Spleen (tissue), 11 donors: ENCODE results near the gene ADCY4. TPM values are rescaled to one million over a fixed set of nuclear protein-coding genes. Genes with fewer than 3 reads are reported as not detected.

ENCODE experiments used
- DNase-seq: peaks from one replicate; pipeline ENCODE4 v3.0.0-alpha.2; 2020
- H3K27ac ChIP-seq, 8 donors: fragments of 200-600 bp; sonication (generic) in 7 of 8; 1 replicate in 4 of 8; 2 replicates in 4 of 8; pipeline versions ENCODE4 v1.5.0 to v1.8.0; 2016 to 2021; ENCODE audit warnings: inconsistent platforms in 4 of 8, mild to moderate bottlenecking in 4 of 8, moderate library complexity in 1 of 8
- H3K27me3 ChIP-seq, 7 donors: fragments of 200-600 bp; sonication (generic) in 6 of 7; replicated peaks in 1 of 7; 1 replicate in 4 of 7; 2 replicates in 3 of 7; pipeline versions ENCODE4 v1.5.0 to v1.8.0; 2016 to 2021; ENCODE audit warnings: inconsistent platforms in 3 of 7, mild to moderate bottlenecking in 1 of 7
- H3K36me3 ChIP-seq, 6 donors: fragments of 200-600 bp; sonication (generic) in 5 of 6; 1 replicate in 4 of 6; 2 replicates in 2 of 6; pipeline versions ENCODE4 v1.5.0 to v1.8.0; 2016 to 2021; ENCODE audit warnings: inconsistent platforms in 2 of 6
- H3K4me1 ChIP-seq, 6 donors: fragments of 200-600 bp; sonication (generic) in 5 of 6; 1 replicate in 3 of 6; 2 replicates in 3 of 6; pipeline versions ENCODE4 v1.5.0 to v1.8.0; 2016 to 2021; ENCODE audit warnings: inconsistent platforms in 3 of 6
- H3K4me3 ChIP-seq, 8 donors: fragments of 200-600 bp; sonication (generic) in 7 of 8; 1 replicate in 4 of 8; 2 replicates in 4 of 8; pipeline versions ENCODE4 v1.5.0 to v1.8.0; 2016 to 2021; ENCODE audit warnings: inconsistent platforms in 4 of 8, mild to moderate bottlenecking in 4 of 8, moderate library complexity in 2 of 8
- H3K9me3 ChIP-seq, 8 donors: fragments of 200-600 bp; sonication (generic) in 7 of 8; 1 replicate in 4 of 8; 2 replicates in 4 of 8; pipeline versions ENCODE4 v1.5.0 to v1.8.0; 2016 to 2021; ENCODE audit warnings: inconsistent platforms in 4 of 8
- POLR2A ChIP-seq, 3 donors: fragments of 450-650 bp; IDR thresholded peaks; one replicate each; pipeline ENCODE4 v1.5.1; 2017; ENCODE audit warnings: antibody characterized with exemption in 3 of 3, mild to moderate bottlenecking in 1 of 3
- POLR2AphosphoS5 ChIP-seq, 3 donors: sonication (generic); formaldehyde crosslinking; IDR thresholded peaks; one replicate each; pipeline ENCODE4 v1.5.1; 2017; ENCODE audit warnings: antibody characterized with exemption in 3 of 3
- WGBS, 5 donors: extraction: QIAGEN DNeasy Blood & Tissue Kit in 3 of 5; methylation state at CpG; one replicate each; pipeline versions ENCODE4 v1.1.5 to v1.1.7; 2013 to 2018; 5-methylcytosine and 5-hydroxymethylcytosine counted together
- intact Hi-C: fragments of 100-400 bp; cut with DNase I; formaldehyde crosslinking; loops from one replicate; pipeline ENCODE4 v1.15.0; 2023; ENCODE audit warnings: low total_unique reads
- polyA plus RNA-seq, 3 donors: library from polyadenylated mRNA; stranded (reverse); fragments of 200-250 nt; gene quantifications; one replicate each; pipeline ENCODE4 v1.2.1, GENCODE V29; 2013
- total RNA-seq, 7 donors: library from RNA; depleted of rRNA in 3 of 7; stranded (reverse); fragments of >200 nt in 3 of 7; fragmentation: NEBNext Ultra II Directional in 4 of 7; extraction: Animal tissue kit (Norgen Biotek cat#: 25700) in 4 of 7; gene quantifications; one replicate each; pipeline versions ENCODE4 v1.1.0 to v1.2.1, GENCODE V29; 2016 to 2021
- TF ChIP-seq, protein P1 (sequence below), 11 experiments: fragments of 200-600 bp in 7 of 11; fragments of 450-650 bp in 4 of 11; sonication (generic) in 4 of 11; IDR thresholded peaks in 8 of 11; conservative IDR thresholded peaks in 3 of 11; 1 replicate in 7 of 11; 2 replicates in 4 of 11; pipeline versions ENCODE4 v1.4.0 to v1.8.0; 2016 to 2021; ENCODE audit warnings: antibody characterized with exemption in 11 of 11, inconsistent platforms in 4 of 11, mild to moderate bottlenecking in 1 of 11
- donor health status: healthy with polysubstance abuse.
- donor health status: DM: no; HTN: no; CAD: no; lungs with moderate emphysema.
- donor health status: DM: no; HTN: no; CAD: no.
- donor health status: Bipolar disorder and iron deficiency.
- donor health status: healthy.
- donor health status: DM: no; HTN: no; CAD: no.
- donor health status: DM: yes; HTN: yes; CAD: no.

ADCY4 gene
- total and polyA plus RNA-seq, 10 donors = 13.0 to 114 (median 56.7) TPM

DNA sequence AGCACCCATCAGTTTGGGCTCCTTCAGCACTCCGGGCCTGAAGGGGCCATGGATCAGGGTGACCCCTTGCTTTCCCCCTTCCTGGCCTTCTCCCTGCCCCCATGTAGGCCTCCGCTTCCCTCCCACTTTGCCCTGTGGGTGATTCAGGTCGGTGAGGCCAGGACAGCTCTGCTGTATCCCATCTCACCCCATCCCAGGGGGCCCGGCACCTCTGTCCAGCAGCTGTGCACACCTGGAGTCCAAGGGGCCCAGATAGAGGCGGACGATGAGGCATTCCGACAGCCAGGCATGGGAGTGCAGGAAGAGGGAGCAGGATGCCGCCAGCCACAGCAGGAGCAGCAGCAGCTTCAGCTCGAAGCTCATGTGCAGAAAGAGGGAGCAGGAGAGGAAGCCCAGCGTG is 12.2 kb downstream of the ADCY4 start:
- peaks cover 7 to 48% (median 20%) of the 10 kb centered on the region in 6 donors for H3K4me1 ChIP-seq
- intact Hi-C loops = no loop called here
- 82 to 90% (median 87%) methylated on average over 10 of the region's 10 CpGs for WGBS, 5 donors
- H3K27ac ChIP-seq = no peak overlapping the region
- TF ChIP-seq, protein P1, sequence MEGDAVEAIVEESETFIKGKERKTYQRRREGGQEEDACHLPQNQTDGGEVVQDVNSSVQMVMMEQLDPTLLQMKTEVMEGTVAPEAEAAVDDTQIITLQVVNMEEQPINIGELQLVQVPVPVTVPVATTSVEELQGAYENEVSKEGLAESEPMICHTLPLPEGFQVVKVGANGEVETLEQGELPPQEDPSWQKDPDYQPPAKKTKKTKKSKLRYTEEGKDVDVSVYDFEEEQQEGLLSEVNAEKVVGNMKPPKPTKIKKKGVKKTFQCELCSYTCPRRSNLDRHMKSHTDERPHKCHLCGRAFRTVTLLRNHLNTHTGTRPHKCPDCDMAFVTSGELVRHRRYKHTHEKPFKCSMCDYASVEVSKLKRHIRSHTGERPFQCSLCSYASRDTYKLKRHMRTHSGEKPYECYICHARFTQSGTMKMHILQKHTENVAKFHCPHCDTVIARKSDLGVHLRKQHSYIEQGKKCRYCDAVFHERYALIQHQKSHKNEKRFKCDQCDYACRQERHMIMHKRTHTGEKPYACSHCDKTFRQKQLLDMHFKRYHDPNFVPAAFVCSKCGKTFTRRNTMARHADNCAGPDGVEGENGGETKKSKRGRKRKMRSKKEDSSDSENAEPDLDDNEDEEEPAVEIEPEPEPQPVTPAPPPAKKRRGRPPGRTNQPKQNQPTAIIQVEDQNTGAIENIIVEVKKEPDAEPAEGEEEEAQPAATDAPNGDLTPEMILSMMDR (IDR thresholded peaks at IDR 0.05 in 8 of 11, conservative IDR thresholded peaks at IDR 0.05 in 3 of 11) = no peak
- TF ChIP-seq POLR2AphosphoS5 (IDR thresholded peaks at IDR 0.05) = peak in 1 of 3 donors; percentile 23
- H3K27me3 ChIP-seq = no peaks in the 10 kb centered on the region
- no peak for DNase-seq
- H3K36me3 ChIP-seq = peaks cover 0 to 68% (median 2%) of the 10 kb centered on the region in 6 donors
- no peak overlapping the region for H3K4me3 ChIP-seq
- no peaks in the 10 kb centered on the region for H3K9me3 ChIP-seq

DNA sequence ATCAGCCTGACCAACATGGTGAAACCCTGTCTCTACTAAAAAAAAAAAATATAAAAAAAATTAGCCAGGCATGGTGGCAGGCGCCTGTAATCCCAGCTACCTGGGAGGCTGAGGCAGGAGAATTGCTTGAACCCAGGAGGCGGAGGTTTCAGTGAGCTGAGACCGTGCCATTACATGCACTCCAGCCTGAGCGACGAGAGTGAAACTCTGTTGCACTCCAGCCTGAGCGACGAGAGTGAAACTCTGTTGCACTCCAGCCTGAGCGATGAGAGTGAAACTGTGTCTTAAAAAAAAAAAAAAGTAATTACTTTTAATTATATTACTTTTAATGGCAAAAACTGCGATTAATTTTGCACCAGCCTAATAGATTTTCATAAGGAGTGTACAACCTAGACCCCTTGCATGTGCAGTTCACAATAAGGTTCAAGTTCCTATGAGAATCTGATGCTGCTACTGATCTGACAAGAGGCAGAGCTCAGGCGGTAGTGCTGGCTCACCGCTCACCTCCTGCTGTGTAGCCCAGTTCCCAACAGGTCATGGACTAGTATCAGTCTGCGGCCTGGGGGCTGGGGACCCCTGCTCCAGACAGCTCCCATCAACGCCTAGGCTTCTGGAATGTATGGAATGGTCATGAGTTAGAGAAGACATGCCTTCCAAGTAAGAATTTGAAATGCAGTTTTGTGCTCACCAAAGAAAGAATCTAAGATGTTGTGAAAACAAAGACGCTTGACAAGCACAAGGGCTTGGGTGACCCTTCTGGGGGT is 13.5 kb downstream of the ADCY4 start:
- Histone ChIP-seq H3K27me3 (no peaks in the 10 kb centered on the region), H3K4me1 (peaks cover 0 to 48% (median 20%) of the 10 kb centered on the region in 6 donors), H3K4me3 (no peak overlapping the region), H3K36me3 (peaks cover 0 to 79% (median 2%) of the 10 kb centered on the region in 6 donors), H3K9me3 (no peaks in the 10 kb centered on the region), H3K27ac (no peak overlapping the region)
- TF ChIP-seq POLR2AphosphoS5 (IDR thresholded peaks at IDR 0.05) = no peak
- TF ChIP-seq, protein P1 (IDR thresholded peaks at IDR 0.05 in 8 of 11, conservative IDR thresholded peaks at IDR 0.05 in 3 of 11) = no peak
- no peak for TF ChIP-seq POLR2A (IDR thresholded peaks at IDR 0.05)
- no peak for DNase-seq
- intact Hi-C loops = no loop called here
- 88 to 94% (median 88%) methylated on average over 14 of the region's 14 CpGs for whole genome bisulfite sequencing, 5 donors

DNA sequence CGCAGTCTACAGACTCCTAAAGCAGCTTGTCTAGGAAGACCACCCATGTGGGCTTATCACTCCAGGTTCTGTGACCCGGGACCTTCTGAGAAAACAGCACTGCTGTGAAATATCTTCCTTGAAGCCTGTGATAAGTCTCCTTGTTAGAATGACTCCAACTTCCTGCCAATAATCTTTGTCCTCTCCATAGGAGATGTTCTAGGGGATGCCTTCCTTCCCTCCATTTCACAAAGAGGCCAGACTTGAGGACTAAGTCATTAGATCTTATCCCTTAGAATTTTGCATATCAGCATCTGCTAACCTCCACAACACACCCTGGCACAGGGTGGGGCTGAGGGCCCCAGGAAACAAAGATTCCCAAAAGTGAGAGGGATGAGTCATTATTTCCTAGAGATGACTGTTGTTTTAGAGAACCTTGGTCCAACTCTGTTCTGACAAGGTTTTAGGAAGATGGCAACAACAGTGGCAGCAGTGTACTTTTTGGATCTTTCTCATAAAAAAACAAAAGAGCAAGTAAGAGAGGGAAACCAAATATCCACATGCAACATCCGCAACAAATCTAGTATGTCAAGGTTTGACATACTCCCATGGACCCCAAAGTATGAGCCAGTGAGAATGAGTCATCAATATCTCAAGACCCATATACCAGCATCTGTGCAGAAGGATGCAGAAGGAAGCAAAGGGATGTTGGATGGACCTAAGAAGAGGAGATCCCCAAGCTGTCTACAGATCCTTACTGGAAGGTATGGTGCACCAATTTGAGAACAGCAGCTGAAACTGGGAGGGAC is 17.5 kb downstream of the ADCY4 start:
- intact Hi-C loops = no loop called here
- Histone ChIP-seq H3K4me3 (no peak overlapping the region), H3K9me3 (no peaks in the 10 kb centered on the region), H3K36me3 (peaks cover 0 to 57% (median 2%) of the 10 kb centered on the region in 6 donors), H3K27me3 (no peaks in the 10 kb centered on the region), H3K4me1 (peaks cover 31 to 72% (median 51%) of the 10 kb centered on the region in 6 donors), H3K27ac (peak overlapping the region in 7 of 8 donors; percentile 36 to 98 (median 97))
- WGBS, 5 donors = 89 to 95% (median 91%) methylated on average over 3 of the region's 3 CpGs
- TF ChIP-seq POLR2AphosphoS5 (IDR thresholded peaks at IDR 0.05) (no peak), POLR2A (IDR thresholded peaks at IDR 0.05) (no peak)
- TF ChIP-seq, protein P1 (IDR thresholded peaks at IDR 0.05 in 8 of 11, conservative IDR thresholded peaks at IDR 0.05 in 3 of 11) = no peak
- DNase-seq = no peak

DNA sequence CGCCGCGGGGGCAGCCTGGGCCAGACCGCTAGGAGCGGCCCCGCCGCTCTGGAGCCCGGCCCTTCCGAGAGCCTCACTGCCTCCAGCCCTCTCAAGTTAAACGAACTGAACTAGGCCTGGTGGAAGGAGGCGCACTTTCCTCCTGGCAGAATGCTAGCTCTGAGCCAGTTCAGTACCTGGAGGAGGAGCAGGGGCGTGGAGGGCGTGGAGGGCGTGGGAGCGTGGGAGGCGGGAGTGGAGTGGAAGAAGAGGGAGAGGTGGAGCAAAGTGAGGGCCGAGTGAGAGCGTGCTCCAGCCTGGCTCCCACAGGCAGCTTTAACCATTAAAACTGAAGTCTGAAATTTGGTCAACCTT is 18.3 kb downstream of the ADCY4 start:
- 59 to 89% (median 76%) methylated on average over 18 of the region's 18 CpGs for WGBS, 5 donors
- peak overlapping the region in 1 of 8 donors; percentile 87 for H3K4me3 ChIP-seq
- H3K27me3 ChIP-seq = no peaks in the 10 kb centered on the region
- H3K4me1 ChIP-seq = peaks cover 36 to 80% (median 59%) of the 10 kb centered on the region in 6 donors
- peak overlapping the region; percentile 60 to 98 (median 96) for H3K27ac ChIP-seq
- H3K36me3 ChIP-seq = peaks cover 0 to 49% (median 2%) of the 10 kb centered on the region in 6 donors
- DNase-seq = no peak
- TF ChIP-seq POLR2AphosphoS5 (IDR thresholded peaks at IDR 0.05) (no peak), POLR2A (IDR thresholded peaks at IDR 0.05) (no peak)
- TF ChIP-seq, protein P1 (IDR thresholded peaks at IDR 0.05 in 8 of 11, conservative IDR thresholded peaks at IDR 0.05 in 3 of 11) = no peak
- H3K9me3 ChIP-seq = no peaks in the 10 kb centered on the region
- intact Hi-C loops = no loop called here
